ENCODE results near the gene LDLRAD3. TPM values are rescaled to one million over a fixed set of nuclear protein-coding genes. Genes with fewer than 3 reads are reported as not detected.

LDLRAD3 gene
- total RNA-seq, 4 donors from 2014 or later = 10.2 to 41.9 (median 19.8) TPM

- intact Hi-C loops (cut with DNase I; ENCODE audit: low total_unique reads) = no loop called here
- no peaks in the 10 kb centered on the region for H3K36me3 ChIP-seq
- no peak overlapping the region for H3K4me3 ChIP-seq
- no peaks in the 10 kb centered on the region for H3K9me3 ChIP-seq
- H3K4me1 ChIP-seq = no peaks in the 10 kb centered on the region
- H3K27ac ChIP-seq = no peak overlapping the region
- no peaks in the 10 kb centered on the region for H3K27me3 ChIP-seq
- TF ChIP-seq CTCF (IDR thresholded peaks at IDR 0.05) (no peak), POLR2A (IDR thresholded peaks at IDR 0.05) (no peak)
- no peak for DNase-seq
Measured at GRCh38 chr11:36035999-36036398, 92.1 kb downstream of the LDLRAD3 start.

GRCh38 chr11:36037031-36037430 lies 93.2 kb downstream of the LDLRAD3 start:
- TF ChIP-seq CTCF (IDR thresholded peaks at IDR 0.05) (no peak), POLR2A (IDR thresholded peaks at IDR 0.05) (no peak)
- no peak for DNase-seq
- intact Hi-C loops (cut with DNase I; ENCODE audit: low total_unique reads) = no loop called here

GRCh38 chr11:36038541-36038940 lies 94.7 kb downstream of the LDLRAD3 start:
- H3K27ac ChIP-seq = no peak overlapping the region
- no peaks in the 10 kb centered on the region for H3K9me3 ChIP-seq
- no peak overlapping the region for H3K4me3 ChIP-seq

More at GRCh38 chr11:36037031-36037430, 93.2 kb downstream of the LDLRAD3 start:
- no peak overlapping the region for H3K4me3 ChIP-seq
- no peak overlapping the region for H3K27ac ChIP-seq
- no peaks in the 10 kb centered on the region for H3K4me1 ChIP-seq
- no peaks in the 10 kb centered on the region for H3K36me3 ChIP-seq
- H3K9me3 ChIP-seq = no peaks in the 10 kb centered on the region
- no peaks in the 10 kb centered on the region for H3K27me3 ChIP-seq

GRCh38 chr11:36039471-36039870 lies 95.6 kb downstream of the LDLRAD3 start:
- intact Hi-C loops (cut with DNase I; ENCODE audit: low total_unique reads) = no loop called here
- Histone ChIP-seq H3K9me3 (no peaks in the 10 kb centered on the region), H3K27me3 (no peaks in the 10 kb centered on the region), H3K36me3 (no peaks in the 10 kb centered on the region), H3K4me1 (no peaks in the 10 kb centered on the region), H3K4me3 (no peak overlapping the region), H3K27ac (no peak overlapping the region)
- no peak for TF ChIP-seq CTCF (IDR thresholded peaks at IDR 0.05)
- TF ChIP-seq POLR2A (IDR thresholded peaks at IDR 0.05) = no peak
- DNase-seq = no peak

More at GRCh38 chr11:36038541-36038940, 94.7 kb downstream of the LDLRAD3 start:
- no peak for TF ChIP-seq CTCF (IDR thresholded peaks at IDR 0.05)
- no peak for TF ChIP-seq POLR2A (IDR thresholded peaks at IDR 0.05)
- H3K27me3 ChIP-seq = no peaks in the 10 kb centered on the region
- H3K4me1 ChIP-seq = no peaks in the 10 kb centered on the region
- DNase-seq = no peak
- intact Hi-C loops (cut with DNase I; ENCODE audit: low total_unique reads) = no loop called here
- no peaks in the 10 kb centered on the region for H3K36me3 ChIP-seq

- Histone ChIP-seq H3K4me1 (no peaks in the 10 kb centered on the region), H3K9me3 (no peaks in the 10 kb centered on the region), H3K36me3 (no peaks in the 10 kb centered on the region), H3K27ac (no peak overlapping the region), H3K4me3 (no peak overlapping the region), H3K27me3 (no peaks in the 10 kb centered on the region)
- intact Hi-C loops (cut with DNase I; ENCODE audit: low total_unique reads) = no loop called here
- TF ChIP-seq CTCF (IDR thresholded peaks at IDR 0.05) = peak; percentile 13 to 41 (median 29)
- no peak for TF ChIP-seq POLR2A (IDR thresholded peaks at IDR 0.05)
- no peak for DNase-seq
Measured at GRCh38 chr11:36041988-36042611, 98.2 kb downstream of the LDLRAD3 start.

Data from uterus (tissue), 4 donors.